Activated CD4-positive, CD25-positive, alpha-beta regulatory T cell treated with anti-CD3 and anti-CD28 coated beads, Interleukin-2, amount 50 U/mL, for 16 hours (primary cell): ENCODE measurements around the gene HMGN1.

Experiments
- DNase-seq: peaks from one replicate; pipeline ENCODE4 v3.0.0-alpha.2; 2020; ENCODE audit warnings: low read depth, low spot score

HMGN1 gene

DNA sequence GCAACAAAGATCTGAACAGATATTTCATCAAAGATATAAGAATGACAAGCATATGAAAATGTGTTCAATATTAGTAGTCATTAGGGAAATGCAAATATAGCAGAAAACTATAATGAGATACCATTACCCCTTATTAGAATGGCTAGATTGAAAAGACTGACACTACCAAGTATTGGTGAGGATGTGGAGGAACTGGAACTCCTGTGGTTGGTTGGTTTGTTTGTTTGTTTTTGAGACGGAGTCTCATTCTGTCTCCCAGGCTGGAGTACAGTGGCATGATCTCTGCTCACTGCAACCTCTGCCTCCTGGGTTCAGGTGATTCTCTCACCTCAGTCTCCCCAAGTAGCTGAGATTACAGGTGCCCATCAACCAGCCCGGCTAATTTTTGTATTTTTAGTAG lies 18.9 kb upstream of the HMGN1 start:
- no peak for DNase-seq

- DNase-seq, result no peak
Observed at GRCh38 chr21:39366563-39366962, 17.7 kb upstream of the HMGN1 start.

GRCh38 chr21:39364949-39365348 lies 16.1 kb upstream of the HMGN1 start:
- DNase-seq, result no peak

DNA sequence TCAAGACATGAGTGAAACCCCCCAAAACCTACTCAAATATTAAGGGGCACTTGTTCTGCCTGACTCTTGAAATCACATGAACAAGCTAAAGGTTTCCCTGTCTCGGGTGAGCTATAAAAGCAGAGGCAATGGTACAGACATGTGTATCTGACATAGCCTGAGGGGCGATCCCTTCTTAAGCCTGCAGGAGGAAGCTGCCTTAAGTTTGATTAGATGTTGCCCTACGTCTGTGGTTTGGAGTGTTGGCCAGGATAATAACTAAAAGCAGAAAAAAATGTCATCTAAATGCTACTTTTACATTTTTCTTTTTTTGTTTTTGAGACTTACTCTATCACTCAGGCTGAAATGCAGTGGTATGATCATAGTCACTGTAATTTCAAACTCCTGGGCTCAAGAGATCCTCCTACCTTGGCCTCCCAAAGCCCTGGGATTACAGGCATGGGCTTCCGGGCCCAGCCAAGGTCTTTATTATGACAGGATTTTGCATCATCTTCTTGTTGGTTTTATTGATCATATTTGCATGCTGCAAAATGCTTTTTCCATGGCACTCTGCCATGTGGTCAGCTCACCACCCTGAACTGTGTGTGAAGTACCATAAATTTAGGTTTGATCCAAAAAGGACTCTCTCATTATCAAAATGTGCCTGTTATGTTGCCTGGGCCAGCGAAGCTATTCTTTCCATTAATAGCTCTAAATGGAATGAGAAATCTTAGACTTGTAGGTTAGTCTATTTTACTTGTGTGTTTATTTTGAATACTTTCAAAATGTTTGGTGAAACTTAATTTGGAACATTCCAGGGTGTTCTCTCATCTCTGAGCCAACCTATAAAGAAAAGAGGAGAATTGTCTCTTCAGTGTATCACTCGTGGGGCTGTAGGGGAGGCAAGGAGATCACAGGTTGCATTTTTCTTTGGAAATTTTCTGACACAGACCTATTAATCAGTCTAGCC lies 15.0 kb upstream of the HMGN1 start:
- no peak for DNase-seq

DNA sequence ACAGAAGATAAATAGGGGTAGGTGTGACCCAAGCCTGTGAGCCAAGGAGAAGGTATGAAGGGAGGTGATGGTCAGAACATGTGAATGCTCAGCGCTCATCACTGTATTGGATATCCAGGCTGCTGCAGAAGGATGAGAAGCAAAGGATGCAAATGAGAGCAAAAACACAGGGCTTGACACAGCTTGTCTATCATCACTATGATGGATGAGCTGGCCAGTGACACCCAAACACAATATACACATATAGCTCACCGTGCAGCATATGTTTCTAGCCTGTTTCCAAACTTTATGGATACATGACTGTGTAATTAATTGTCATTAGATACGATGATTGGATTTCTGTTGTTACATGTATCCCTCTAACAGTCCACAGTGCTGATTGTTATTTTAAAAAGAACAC lies 13.8 kb upstream of the HMGN1 start:
- DNase-seq, result no peak

DNA sequence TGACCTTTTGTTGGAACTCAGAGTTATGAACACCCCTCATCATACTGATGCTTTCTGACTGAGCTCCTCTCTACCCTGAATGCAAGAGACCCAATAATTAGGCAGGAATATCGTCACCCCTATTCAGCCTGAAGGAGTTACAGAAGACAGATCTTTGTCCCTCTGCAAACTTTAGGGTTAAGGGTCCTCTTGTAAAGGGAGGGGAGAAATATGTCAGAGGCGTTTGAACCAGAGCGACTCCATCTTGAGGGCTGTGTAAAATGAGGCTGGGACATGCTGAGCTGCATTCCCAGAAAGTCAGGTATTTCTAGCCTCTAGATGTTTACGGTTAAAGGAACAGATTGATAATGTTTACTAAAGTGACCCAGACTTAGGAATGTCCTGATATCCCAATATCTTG lies 10.5 kb upstream of the HMGN1 start:
- DNase-seq, result no peak

DNA sequence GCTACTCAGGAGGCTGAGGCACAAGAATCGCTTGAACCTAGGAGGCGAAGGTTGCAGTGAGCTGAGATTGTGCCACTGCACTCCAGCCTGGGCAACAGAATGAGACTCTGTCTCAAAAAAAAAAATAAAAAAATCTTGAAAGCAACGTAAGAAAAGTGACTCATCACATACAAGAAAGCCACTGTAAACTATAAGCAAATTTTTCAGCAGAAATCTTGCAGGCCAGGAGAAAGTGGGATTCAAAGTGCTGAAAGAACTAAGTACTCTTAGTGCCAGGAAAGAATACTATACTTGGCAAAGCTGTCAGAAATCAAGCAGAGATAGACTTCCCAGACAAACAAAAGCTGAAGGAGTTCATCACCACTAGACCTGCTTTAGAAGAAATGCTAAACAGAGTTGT lies 4.4 kb upstream of the HMGN1 start:
- DNase-seq, result no peak

- no peak for DNase-seq
Observed at GRCh38 chr21:39350094-39351005, 1.5 kb upstream of the HMGN1 start.

DNA sequence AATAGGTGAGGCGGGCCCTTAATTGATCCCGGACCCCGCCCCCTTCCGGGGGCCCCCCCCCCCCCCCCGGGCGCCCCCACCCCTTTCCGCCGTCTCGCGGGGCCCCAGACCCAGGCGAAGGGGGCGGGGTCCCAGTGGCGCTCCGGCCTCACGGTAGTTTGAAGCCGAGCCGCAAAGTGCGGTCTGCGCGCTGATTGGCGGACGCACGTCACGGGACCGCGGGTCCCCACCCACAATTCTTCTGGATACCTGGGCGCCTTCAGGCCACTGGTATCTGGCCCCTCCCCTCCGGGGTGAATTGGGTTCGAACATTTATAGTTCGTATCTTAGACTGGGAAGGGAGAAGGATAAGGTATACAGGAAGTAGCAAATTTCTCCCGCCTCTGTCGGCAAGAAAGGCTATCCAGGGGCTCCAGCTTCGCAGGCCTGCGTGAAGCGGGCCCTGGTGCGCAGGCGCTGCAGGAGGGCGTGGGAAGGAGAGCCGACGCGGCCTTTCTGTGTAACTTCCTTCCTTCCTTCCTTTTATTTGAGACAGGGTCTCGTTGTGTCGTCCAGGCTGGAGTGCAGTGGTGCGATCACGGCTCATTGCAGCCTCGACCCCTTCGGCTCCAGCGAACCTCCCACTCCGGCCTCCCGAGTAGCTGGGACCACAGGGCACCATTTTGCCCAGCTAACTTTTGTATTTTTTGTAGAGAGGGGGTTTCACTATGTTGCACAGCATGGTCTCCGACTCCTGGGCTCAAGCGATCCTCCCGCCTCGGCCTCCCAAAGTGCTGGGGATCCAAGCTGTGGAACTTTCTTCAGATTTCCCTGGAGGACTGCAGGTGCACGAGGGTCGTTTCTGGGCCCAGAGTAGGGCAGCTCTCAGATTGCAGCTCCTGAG lies 564 bp upstream of the HMGN1 start:
- DNase-seq, result peak; percentile 96

DNA sequence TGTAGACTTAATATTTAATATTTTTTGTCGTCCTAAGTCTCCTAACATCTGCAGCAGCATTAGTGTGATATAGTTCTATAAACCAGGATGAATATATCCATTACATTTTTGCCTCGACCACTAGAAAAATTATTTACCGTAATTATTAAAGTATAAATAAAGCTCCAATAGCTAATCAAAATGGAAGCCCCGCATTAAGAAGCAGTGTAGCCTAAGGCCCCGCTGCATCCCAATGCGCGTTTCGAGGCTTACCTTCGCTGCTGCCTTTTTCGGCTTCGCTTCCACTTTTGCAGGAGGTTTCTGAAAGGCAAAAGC lies 891 bp downstream of the HMGN1 start:
- no peak for DNase-seq

- DNase-seq, result no peak
Observed at GRCh38 chr21:39347537-39347936, 1.4 kb downstream of the HMGN1 start.

GRCh38 chr21:39346671-39347331 lies 2.1 kb downstream of the HMGN1 start:
- DNase-seq, result no peak

DNA sequence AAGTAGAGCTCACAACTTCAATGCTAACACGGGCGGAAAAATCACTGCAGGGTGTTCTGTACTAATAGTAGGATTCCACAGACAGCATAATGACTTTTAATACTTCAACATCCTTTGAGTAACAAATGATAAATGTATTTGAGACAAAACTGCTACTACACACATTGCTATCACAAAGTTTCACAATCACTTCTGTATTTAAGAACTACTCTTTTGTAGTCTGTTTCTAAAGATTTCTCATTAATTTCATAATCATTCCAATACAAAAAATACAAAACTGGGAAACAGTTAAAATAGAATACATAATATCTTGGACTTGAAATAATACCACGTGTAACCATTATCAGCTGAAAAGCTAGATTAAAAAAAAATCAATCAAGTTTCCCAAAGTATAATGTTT lies 2.7 kb downstream of the HMGN1 start:
- no peak for DNase-seq

DNA sequence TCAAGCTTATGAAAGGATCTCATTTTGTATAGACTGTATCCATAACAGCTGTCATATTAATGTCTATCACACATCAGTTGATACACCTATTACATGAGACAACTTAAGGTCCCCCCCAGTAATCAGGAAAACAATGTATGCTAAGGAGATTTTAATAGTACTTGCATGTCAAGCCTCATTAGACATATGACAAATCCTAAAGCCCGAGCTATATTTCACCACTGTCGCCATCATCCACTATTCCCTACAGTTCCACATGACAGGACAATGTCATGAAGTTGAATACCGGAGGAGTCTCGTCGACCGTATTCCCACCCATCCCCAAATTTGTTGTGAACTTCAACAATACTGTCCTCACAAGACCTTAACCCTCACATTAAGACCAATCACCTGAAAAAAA lies 3.4 kb downstream of the HMGN1 start:
- no peak for DNase-seq

- no peak for DNase-seq
Observed at GRCh38 chr21:39344848-39345247, 4.0 kb downstream of the HMGN1 start.

DNA sequence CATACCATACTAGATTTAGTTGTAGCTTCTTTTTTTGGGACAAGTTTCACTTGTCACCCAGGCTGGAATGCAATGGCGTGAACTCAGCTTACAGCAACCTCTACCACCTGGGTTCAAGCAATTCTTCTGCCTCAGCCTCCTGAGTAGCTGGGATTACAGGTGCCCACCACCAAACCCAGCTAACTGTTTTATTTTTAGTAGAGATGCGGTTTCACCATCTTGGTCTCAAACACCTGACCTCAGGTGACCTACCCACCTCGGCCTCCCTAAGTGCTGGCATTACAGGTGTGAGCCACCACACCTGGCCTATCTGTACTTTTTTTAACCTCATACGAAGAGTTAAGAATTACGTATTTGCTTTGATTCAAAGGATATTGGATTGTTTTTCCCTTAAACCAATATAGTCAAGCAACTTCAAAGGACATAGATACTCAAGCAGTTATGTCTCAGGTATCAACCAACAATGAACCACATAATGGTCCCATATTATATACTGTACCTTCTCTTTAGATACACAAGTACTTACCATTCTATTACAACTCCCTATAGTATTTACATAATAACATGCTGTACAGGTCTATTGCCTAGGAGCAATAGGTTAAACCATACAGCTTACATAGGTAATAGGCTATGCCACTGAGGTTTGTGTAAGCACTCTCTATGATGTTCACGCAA lies 7.5 kb downstream of the HMGN1 start:
- no peak for DNase-seq

DNA sequence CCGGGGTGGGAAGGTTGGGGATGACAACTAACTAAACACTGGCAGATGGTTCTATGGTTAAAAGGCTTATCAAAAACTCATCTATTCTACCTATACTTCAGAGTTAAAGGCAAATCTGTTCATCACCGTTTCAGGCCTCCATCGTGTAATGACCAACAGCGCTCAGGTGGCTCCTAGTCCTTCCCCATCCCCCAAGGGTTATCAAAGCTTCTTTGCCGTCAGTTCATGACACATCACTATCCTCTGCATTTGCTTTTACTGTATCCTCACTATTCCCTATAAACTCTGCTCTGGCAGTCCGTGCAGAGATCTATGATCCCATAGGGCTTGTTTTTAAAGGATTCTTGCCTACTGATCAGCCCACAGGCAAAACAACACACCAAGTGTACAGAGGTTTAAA lies 8.2 kb downstream of the HMGN1 start:
- no peak for DNase-seq

- DNase-seq, result no peak
Observed at GRCh38 chr21:39339231-39339630, 9.7 kb downstream of the HMGN1 start.

DNA sequence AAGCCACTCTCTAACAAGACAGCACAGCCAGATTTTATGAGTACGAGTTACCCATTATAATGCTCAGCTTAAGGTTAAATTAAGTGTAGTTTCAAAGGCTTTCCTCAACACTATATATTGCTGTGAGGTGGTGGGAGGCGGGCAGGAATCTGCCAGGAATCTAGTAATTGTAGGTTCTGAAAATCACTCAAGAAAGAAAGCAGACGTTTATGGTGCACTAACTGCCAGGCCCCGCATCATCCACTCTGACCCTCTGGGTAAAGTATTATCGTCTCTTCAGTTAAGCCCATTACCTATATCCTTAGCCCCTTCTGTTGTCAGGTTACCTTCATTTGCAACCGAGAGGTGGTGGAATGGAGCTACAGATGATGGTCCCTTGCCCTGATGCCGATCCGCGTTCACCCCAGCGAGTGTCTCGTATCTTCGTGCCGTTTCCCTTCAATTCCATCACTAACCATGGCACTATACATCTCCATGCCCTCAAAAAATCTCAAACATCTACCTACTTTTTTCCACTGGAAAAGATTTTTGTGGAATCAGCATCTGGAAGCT lies 12.4 kb downstream of the HMGN1 start:
- DNase-seq, result no peak

DNA sequence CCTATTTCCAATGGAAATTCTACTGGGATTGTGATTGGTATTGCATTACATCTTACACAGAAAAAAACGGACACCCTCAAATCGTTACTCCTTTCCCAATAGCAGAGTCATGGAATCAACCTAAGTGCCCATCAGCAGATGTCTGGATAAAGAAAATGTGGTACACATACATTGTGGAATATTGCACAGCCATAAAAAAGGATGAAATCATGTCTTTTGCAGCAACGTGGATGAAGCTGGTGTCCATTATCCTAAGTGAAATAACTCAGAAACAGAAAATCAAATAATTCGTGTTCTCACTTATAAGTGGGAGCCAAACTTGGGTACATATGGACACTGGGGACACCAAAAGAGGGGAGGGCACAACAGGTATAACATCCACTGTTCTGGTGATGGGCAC lies 14.3 kb downstream of the HMGN1 start:
- DNase-seq, result no peak
